ENCODE measurements around the gene YLPM1.

The YLPM1 gene

DNA sequence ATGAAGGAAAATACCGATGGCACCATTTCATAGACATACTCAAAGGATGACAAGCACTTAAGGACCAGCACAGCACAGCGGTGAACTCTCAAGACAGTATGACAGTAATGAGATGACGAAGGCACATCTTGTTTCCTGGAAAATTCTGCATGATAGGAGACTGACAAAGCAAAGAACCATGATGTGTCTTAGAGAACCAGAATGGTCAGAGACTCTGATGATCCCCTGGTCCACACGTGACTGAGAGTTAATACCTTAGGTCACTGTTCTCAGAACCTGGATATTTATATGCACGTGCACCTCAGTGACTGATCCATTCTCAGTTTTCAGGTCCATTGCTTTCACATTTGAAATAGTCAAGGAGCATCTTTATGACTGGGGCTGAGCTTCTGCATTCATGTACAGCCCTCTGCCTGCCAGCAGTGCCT lies 77.5 kb downstream of the YLPM1 start:
- DNase-seq (ENCODE audit: low read depth): no peak

DNA sequence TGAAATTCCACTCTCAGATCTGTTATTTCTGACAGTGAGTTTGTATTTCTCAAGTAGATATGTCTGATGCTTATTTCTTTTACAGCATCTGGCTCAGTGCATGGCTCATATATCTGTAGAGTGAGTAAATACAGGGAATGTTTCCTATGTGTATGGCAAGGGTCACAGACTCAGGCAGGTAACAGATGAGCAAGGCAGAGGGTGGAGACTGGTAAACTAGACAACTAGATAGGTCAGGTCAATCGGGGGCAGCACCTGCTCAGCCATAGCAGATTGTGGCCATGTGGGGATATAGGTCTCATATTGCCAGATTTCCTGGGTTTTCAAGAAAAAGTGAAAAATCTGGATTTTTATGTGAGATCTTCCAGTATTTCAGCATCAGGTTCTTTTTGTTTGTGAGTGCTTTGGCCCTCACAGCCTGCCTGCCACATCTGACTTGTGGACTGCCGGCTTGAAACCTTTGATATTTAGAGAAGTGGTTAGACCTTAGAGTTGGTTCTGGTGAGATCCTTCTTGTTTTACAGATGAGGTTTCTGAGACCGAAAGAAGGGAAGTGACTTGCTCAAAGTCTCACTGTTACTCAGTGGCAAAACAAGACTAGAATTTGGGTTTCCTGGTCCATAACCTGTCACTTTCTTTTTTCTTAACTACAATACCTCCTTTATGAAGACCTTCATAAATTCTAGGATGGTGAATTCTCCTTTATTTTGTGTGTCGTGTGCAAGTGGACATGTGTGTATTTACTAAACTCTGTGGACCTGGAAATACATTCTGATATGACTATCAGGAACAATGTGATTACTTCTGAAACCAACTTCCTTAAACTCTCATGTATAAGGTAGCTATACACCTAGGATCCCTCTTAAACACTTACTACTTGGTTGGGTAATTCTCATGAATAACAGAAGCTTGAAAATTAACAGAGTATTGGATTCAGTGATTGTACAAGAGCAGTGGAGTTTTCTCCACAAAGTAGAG lies 78.4 kb downstream of the YLPM1 start:
- no peak for DNase-seq (ENCODE audit: low read depth)

DNA sequence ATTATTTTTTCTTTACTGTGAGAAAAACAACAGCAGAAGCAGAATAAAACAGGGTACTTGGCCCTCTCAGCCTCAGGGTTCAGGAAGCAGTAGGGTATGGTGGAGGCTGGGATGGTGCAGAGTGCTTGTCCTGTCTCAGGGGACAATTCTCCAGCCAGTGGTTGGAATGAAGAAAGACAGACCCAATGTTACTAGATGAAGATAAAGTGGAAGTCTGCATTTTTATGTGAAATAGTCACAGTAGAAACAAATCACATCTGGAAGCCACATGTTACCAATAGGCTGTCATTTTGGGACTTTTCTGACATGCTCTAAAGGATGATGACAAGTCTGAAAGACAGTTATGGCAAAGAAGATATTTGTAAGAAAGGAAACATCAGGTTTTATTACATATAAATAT lies 80.5 kb downstream of the YLPM1 start:
- DNase-seq (ENCODE audit: low read depth): no peak

DNA sequence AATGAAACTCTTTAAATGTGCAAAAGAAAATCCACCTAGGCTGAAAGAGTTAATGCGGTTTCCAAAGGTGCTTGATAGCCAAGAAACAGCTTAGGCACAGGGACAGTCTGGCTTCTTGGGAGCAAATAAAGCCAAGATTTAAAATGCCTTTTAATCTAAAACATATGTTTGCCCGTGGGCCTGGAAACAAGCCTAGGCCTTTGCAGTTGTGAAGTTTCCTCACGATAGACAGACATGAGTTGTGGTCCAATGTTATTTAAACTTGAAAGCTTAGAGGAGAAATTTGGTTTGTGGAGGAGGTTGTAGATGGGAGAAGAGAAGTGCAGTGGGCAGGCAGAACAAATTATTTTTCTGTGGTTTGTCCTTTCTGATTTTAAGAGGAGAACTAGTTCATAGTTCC lies 83.1 kb downstream of the YLPM1 start:
- no peak for DNase-seq (ENCODE audit: low read depth)

DNA sequence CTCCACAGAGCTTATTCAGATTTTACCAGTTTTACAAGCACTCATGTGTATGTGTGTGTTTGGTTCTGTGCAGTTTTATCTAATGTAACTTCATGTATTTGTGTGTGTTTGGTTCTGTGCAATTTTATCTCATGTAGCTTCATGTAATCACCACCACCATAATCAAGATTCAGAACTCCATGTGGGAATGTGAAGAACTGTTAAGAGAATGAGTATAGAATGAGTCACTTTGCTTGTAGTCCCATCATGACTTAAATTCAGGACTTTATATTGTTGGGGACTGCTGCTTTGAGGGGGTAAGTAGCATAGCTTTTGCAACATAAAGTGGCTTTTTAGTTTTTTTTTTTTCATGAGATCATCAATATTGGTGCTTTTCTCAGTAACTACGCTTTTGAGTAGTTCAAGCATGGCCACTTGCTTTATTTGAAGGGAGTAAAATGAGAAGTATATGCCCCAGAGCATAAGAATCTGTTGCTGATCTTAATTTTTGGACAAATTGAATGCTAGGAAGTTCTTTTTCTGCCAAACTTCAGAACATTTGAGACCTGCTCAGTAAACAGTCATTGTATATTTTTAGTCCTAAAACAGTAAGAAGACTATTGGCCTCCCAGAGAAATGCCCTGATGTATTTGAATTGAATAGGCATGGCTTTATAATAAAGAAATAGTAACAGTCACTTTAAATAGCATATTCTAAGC lies 84.0 kb downstream of the YLPM1 start:
- no peak for DNase-seq (ENCODE audit: low read depth)

DNA sequence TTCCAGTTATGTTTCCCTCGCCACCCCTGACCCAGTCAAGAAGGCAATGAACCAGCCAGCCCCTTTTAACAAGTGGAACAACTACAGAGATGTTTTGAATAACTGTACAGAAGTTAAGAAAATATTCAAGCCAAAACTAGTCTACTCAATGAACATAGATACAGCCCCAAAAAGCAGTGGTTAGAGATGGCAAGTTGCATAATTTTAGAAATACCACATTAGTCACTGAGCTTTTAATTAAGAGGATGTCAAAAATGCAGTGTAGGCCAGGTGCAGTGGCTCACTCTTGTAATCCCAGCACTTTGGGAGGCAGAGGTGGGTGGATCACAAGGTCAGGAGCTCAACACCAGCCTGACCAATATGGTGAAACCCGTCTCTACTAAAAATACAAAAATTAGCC lies 85.7 kb downstream of the YLPM1 start:
- no peak for DNase-seq (ENCODE audit: low read depth)

DNA sequence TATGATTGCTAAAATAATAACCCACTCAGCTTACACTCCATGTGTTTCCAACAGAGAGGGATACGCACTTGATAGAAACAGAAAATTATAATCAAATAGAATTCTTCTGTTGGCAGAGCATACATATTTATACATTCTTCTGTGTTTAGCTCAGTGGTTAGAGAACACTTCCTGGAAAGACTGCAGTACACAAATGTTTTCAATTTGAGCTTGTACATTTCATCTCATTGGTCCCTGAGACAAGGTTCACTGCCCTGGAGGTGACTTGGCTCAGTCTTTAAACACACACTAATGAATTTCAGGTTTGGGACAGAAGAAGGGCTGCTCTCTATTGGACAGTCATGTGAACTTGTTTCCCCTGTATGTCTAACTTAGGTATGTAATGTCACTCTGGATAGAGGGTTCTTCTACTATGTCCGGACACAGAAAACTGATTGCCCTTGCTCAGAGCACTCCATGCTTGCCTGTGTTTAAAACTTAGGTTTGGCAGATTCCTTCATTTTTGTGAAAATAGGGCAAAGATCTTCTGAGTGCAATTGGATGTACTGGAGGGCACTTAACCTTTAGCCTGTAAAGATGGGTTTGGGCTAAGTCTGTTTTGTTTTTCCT lies 89.9 kb downstream of the YLPM1 start:
- no peak for DNase-seq (ENCODE audit: low read depth)

DNA sequence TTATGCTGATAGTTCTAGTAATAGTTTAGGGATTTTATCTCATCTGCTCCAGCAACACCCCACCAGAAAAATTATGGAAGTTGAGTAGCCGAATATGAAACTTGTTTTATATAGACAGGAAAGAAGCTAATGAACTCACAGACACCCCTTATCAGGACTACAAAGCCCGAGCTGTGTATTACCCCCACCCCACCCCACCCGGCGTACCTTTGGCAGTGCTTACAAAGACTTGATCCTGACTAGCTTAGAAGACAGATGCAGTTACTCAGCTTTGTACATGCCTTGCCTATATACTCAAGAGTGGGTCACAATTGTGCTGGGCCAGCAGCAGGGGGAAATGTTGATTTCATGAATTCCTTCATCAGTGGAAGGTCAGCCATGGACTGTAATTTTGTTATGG lies 90.5 kb downstream of the YLPM1 start:
- no peak for DNase-seq (ENCODE audit: low read depth)

DNA sequence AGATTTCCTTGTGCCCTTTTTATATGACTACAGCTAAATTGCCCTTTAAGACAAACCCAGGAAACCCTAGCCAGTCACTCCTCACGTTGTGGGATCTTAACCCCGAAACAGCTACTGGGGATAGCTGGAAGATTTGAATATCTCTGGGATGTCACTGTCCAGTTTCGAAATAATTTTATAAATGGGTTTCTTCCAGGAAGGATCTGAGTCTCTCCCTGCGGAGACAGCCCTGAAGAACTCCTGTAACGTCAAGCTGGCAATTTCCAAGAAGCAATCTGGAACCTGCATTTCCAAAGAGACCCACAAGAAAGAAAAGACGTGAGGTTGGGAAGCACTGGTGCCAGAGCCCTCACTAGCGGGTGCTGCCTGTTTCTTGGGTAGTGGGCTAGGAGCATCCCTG lies 91.9 kb downstream of the YLPM1 start:
- no peak for DNase-seq (ENCODE audit: low read depth)

DNA sequence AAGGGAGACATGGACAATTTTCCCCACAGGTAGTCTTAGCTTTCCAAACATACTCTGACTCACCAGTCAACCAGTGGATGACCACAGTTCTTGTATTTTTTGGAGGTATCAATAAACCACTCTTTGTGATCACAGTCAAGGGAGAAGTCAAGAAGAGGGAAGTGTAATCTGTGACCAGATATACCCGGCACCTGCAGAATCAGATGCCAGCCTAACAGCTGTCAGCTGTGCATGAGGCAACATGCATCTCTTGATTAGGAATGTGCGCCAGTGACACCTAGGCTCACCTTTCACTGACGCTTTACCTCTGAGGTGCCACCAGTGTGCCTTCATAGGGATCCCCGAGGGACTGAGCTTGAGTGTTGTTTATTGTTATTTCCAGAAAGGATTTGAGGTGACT lies 92.8 kb downstream of the YLPM1 start:
- DNase-seq (ENCODE audit: low read depth): no peak

DNA sequence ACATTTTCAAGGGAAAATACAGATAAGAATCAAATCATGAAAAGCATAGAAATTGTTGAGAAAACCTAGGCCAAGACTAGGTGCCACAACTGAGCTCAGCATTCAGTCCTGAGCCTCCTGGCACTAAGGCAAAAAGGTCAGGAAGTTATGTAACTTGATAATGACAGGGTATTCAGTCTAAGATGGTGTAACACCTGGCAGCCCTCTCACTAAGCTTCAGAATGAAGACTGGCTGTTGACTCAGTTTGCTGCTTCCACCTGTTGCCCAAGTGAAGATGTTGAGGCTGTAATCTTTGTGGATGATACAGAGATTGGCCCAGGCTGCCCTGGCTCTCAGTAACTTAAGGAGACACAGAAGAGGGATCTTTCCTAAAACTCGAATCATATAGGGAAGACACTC lies 93.2 kb downstream of the YLPM1 start:
- no peak for DNase-seq (ENCODE audit: low read depth)

DNA sequence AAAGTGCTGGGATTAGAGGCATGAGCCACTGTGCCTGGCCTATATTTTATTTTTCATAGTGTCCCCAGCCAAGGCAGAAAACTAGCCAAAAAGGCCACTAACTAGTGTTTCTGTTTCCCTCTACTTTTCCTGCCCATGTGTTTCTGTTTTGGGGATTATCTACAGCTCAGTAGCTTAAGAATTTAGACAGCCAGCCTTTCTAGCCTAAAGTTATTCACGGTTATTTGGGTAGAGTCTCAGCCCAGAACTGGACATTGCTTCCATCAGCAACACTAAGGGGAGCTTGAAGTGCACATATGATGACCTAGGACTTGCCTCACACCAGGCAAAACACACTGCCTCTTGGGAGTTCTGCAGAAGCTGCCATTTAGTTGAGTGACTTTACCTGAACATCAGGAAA lies 94.9 kb downstream of the YLPM1 start:
- DNase-seq (ENCODE audit: low read depth): no peak

DNA sequence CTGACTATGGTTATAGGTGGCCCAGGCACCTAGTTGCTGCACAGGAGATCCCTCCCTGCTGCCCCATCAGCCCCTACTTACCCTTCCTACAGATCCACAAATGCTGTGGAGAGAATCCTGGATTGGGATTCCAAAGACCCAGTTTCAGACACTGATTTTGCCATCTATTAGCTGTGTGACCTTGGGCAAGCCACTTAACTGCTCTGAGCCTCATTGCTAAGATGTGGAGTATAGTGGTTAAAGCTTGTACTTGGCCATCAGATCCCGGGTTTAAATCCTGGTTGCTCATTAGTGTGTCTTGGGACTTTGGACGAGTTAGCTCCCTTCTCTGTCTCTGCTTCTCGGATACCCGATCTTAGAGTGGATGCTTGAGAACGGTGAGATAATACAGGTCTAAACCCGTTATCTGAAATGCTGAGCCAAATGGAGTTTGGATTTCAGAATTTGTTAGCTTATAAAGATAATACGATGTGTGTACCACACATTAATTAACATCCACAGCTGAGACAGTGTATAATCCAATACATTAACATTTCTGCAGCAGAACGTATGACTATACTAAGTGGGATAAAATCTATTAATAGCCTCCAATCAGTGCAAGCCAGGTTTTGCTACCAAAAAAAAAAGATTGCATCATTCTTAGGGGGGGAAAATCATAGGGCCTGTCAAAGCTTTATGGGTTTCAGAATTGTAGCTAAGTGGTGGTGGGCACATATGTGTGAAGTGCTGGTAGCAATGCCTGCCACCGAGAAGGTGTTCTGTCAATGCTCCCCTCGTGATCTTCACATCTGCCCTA lies 96.8 kb downstream of the YLPM1 start:
- DNase-seq (ENCODE audit: low read depth): no peak

DNA sequence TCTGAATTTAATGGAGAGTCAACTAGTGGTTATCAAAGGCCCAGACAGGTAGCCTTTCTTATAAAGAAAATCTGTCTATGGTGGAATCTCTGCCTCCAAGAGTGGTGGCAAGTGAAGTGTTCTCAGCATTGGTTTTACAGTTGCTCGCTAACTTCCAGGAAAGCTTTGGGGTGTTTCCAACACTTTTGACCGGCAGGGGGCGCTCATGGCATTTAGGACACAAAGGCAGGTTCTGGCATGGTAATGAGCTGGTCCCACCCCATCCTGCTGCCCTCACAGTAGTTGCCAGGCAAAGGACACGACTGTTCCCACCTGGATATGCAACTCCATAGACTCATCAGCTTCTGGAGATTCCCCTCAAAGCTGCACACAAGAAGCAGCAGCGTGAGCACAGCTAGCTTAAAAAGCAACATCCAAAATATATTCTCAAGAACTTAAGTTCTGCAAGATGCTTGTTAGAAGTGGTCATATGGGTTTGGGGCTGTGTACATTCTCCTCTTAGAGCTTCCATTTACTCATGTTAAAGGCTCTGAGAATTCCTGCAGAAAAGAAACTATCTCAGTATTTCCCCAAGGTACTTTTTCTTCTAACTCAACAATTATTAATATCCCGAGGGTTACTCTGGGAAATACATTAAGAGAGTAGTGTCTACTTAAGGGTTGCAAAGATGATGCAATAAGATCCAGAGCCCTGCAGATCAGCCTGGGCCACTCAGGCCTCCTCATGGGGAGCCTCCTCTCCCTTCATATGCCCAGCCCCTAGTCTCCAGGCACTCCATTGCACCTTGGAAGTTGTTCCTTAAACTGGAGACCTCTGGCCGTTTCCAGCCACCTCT lies 98.0 kb downstream of the YLPM1 start:
- DNase-seq (ENCODE audit: low read depth): peak; percentile 84

DNA sequence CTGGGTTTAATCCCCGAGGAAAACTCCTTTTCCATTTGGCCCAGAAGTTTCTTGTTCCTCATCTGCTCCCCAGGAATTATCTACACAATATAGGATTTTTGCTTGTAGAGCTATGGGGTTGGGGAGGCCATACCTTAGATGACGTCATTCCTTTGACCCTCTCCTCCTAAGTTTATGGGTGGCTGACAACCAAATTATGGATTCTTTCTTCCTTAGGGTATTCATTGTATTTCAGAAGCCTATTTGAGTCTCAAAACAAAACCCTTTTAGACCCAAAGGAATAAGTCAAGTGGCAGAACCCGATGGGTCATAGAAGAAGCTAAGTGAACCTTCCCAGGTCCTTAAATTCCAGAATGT lies 98.6 kb downstream of the YLPM1 start:
- no peak for DNase-seq (ENCODE audit: low read depth)

DNA sequence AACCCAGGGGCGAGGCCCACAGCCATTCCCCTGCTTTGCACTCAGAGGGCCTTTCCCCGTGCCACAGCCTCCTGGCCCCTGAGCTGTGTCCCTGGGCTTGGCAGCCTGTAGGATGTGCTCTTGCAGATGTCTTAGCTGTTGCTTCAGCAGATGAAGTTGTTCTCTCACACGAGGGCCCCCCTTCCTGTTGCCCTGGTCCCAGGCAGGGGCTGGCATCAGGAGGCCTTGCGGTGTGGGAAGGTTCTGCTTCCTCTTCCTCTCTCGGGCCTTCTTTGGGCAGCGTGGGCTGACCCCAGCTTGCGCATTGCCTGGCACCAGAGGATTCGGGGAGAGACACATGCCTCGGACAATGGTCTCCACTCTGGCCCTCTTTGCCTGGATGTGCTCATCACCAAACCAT lies 100.2 kb downstream of the YLPM1 start:
- no peak for DNase-seq (ENCODE audit: low read depth)

DNA sequence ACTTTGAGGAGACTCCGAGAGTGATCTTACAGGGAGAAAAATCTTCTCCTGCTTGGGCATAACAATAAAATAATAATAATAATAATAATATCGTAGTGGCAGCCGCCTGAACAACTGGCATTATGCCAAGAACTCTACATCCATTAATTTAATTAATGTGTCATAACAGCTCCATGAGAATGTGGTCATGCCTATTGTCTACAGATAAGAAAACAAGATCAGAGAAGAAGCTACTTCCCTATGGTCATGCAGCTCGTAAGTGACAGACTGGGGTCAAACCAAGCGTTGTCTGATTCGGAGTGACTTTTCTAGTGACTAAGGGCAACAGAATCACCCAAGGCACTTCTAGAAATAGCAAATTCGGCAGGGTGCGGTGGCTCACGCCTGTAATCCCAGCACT lies 101.1 kb downstream of the YLPM1 start:
- no peak for DNase-seq (ENCODE audit: low read depth)

DNA sequence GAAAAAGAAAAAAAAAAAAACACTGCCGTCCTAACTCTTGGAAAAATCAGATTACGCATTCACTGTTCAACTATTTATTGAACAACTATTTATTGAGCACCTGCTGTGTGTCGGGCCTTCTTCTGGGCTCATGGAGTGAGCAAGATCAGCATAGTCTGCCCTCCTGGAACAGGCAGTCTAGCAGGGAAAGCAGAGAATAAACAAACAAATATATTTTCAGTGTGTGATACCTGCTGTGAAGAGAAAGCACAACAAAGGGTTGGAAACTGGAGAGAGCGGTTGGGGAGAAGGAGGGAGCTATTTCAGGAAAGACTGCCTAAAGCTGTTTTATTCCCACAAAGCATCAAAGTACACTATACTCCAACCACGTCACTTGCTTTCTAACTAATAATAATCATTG lies 102.0 kb downstream of the YLPM1 start:
- DNase-seq (ENCODE audit: low read depth): no peak

DNA sequence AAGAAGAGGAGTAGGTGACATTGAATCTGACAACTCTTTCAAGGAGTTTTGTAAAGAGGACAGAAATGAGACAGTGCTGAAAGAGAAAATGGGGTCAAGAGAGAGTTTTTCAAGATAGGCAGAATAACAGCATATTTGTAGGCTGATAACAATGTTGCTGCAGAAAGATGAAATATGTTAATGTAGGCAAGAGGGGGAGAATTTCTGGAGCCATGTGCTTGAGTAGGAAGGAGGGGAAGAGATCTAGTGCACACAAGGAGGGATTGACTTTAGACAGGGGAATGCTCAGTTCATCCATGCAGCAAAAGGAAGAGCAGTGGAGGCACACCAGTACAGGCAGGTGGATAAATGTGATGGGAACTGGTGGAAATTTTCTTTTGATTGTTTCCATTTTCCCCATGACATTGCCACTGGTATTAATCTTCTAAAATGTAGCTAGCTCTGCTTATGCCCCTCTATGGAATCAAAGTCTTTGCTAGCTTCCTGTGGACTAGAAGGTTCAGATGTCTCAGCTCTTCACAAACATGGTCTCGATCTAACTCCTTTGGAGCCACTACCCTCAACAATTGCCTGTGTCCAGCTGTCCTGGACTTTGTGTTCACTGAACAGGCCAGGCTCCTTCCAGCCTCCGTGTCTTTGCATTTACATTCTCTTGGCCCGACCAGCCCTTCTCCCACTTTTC lies 103.7 kb downstream of the YLPM1 start:
- DNase-seq (ENCODE audit: low read depth): no peak

DNA sequence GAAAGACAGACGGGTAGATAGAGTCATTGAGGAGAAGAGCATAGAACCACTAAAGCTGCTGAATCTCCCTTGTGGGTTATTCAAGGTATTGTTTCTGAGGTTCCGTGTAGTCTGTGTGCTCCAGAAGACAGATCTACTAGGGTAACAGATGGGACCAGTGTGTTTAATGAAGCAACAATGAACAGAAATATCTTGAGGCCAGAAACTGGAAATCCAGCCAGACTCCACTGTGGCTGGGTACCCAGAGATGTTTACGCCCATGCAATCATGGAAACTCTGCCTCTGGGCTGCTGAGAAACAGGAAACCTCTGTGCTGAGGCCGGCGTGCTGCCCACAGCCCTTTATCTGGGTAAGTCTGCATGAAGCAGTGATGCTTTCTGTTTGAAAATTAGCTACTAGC lies 104.6 kb downstream of the YLPM1 start:
- DNase-seq (ENCODE audit: low read depth): no peak

DNA sequence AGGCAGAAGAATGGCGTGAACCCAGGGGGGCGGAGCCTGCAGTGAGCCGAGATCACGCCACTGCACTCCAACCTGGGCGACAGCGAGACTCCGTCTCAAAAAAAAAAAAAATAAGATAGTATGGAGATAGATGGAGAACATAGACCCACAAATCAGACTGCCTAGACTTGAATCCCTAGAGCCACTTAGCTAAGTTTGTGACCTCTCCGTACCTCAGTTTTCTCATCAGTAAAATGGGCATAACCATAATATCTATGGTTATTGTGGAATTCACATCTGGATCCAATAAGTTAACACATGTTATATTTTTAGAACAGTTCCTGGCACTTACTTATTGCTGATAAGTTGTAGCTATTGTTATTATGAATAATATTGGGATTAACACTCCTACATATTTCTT lies 105.6 kb downstream of the YLPM1 start:
- DNase-seq (ENCODE audit: low read depth): no peak
